ENCODE measurements around the gene CMIP.

Gene CMIP

DNA sequence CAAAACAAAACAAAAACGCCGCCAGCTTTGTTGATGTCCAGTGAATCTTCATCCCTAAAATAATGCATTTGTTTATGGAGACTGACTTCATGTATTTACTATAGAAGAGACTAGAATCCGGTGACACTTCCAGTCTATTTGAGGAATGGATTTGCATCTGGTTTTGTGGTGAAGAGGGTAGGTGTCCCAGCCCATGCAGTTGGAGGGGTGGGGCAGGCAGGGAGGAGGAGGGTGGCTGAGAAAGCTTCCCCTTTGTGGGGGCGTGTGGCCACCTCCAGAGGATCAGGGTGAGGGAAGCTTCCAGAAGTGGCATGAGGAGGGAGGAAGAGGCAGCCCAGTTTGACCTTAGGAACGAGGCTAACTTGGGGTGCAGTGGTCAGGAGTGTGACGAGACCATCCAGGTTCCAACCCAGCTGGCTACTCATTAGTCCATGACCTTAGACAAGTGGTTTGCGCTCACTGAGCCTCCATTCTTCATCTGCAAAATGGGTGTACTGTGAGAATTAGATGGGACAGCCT, 69.5 kb downstream of the CMIP start:
- TF ChIP-seq, protein P1, sequence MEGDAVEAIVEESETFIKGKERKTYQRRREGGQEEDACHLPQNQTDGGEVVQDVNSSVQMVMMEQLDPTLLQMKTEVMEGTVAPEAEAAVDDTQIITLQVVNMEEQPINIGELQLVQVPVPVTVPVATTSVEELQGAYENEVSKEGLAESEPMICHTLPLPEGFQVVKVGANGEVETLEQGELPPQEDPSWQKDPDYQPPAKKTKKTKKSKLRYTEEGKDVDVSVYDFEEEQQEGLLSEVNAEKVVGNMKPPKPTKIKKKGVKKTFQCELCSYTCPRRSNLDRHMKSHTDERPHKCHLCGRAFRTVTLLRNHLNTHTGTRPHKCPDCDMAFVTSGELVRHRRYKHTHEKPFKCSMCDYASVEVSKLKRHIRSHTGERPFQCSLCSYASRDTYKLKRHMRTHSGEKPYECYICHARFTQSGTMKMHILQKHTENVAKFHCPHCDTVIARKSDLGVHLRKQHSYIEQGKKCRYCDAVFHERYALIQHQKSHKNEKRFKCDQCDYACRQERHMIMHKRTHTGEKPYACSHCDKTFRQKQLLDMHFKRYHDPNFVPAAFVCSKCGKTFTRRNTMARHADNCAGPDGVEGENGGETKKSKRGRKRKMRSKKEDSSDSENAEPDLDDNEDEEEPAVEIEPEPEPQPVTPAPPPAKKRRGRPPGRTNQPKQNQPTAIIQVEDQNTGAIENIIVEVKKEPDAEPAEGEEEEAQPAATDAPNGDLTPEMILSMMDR (IDR thresholded peaks at IDR 0.05) = no peak
- peaks cover 45% of the 10 kb centered on the region in 2 experiments for H3K4me1 ChIP-seq (ENCODE audit: control insufficient read depth in 1 of 2, insufficient read depth in 1 of 2, low read depth in 1 of 2, low read length in 1 of 2)
- no peak overlapping the region for H3K4me3 ChIP-seq (ENCODE audit: low read depth in 1 of 2, low read length in 1 of 2)
- H3K9me3 ChIP-seq = no peaks in the 10 kb centered on the region
- peaks cover 23% of the 10 kb centered on the region for H3K36me3 ChIP-seq
- no peaks in the 10 kb centered on the region for H3K27me3 ChIP-seq
- H3K27ac ChIP-seq = peak overlapping the region; percentile 70

DNA sequence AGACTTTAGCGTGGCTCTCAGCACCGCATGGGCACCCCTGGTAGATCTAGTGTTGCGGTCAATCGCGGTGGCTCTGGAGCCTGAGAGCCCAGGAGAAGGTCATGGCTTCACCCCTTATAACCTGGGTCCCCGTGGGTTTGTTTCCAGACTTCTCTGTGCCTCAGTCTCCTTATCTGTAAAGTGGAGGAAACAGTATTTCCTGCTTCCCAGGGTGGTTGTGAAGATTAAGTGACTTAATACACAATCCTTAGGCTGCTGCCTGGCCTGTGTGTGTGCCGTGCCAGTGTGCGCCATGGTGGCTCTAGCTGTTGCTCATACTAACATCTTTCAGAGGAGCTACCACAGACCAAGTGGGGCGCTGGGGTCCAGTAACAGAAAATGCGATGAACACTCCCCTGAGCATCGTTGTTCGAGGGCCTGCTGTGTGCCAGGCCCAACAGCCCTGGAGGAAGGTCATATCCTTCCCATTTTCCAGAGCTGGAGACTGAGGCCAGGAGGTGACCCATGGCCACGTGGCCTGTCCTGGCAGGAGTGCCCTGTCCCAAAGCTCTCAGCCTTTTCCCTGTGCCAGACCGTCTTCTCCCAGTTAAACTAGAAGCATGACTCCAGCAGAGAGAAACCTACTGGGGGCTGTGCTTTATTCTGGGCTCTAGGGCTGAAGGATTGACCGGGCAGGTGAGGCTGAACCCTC, 70.1 kb downstream of the CMIP start:
- H3K4me1 ChIP-seq (ENCODE audit: control insufficient read depth in 1 of 2, insufficient read depth in 1 of 2, low read depth in 1 of 2, low read length in 1 of 2) = peaks cover 50 to 51% of the 10 kb centered on the region in 2 experiments
- H3K27me3 ChIP-seq = no peaks in the 10 kb centered on the region
- no peaks in the 10 kb centered on the region for H3K9me3 ChIP-seq
- H3K36me3 ChIP-seq = peaks cover 23% of the 10 kb centered on the region
- peak overlapping the region; percentile 70 for H3K27ac ChIP-seq
- TF ChIP-seq, protein P1 (IDR thresholded peaks at IDR 0.05) = no peak
- no peak overlapping the region for H3K4me3 ChIP-seq (ENCODE audit: low read depth in 1 of 2, low read length in 1 of 2)

DNA sequence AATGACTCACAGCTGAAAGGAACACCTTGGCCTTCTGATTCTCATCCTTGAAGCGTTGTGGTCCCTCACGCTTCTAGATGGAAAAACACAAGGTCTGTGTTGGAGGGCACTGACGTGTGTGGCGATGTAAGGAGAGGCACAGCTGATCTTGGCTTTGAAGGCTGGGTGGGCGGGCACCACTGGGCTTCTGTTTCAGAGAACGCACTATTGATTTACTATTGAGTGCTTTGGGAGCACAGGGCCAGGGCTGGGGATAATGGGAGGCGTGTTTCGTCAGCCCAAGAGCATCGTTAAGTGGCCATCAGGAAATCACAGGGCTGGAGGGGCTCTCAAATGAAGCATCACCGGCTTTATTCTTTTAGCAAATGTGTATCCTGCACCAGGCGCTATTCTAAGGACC, 70.7 kb downstream of the CMIP start:
- Histone ChIP-seq H3K4me1 (ENCODE audit: control insufficient read depth in 1 of 2, insufficient read depth in 1 of 2, low read depth in 1 of 2, low read length in 1 of 2) (peaks cover 55 to 57% of the 10 kb centered on the region in 2 experiments), H3K36me3 (peaks cover 23% of the 10 kb centered on the region), H3K27ac (no peak overlapping the region), H3K4me3 (ENCODE audit: low read depth in 1 of 2, low read length in 1 of 2) (no peak overlapping the region), H3K27me3 (no peaks in the 10 kb centered on the region), H3K9me3 (no peaks in the 10 kb centered on the region)
- TF ChIP-seq, protein P1 (IDR thresholded peaks at IDR 0.05) = no peak

DNA sequence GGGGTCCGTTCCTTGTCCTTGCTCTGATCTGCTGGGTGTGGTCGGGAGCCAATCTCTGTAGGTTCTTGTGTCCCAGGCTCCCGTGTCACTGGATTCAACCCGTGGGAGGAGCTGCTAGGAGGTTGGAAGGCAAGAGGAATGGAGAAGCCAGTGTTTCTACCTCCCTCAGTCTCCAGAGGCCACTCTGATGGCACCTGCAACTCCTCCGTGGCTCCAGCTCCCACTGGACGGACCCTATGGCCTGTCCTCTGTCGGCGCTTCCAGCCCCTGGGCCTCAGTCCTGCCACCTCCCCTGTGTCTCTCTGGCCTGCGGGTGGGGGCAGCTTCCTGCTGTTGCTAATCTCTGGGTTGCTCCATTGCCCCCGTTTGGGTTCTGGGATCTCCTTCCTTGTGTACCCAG, 71.1 kb downstream of the CMIP start:
- TF ChIP-seq, protein P1 (IDR thresholded peaks at IDR 0.05) = no peak
- Histone ChIP-seq H3K27ac (no peak overlapping the region), H3K27me3 (no peaks in the 10 kb centered on the region), H3K36me3 (peaks cover 23% of the 10 kb centered on the region), H3K9me3 (no peaks in the 10 kb centered on the region), H3K4me1 (ENCODE audit: control insufficient read depth in 1 of 2, insufficient read depth in 1 of 2, low read depth in 1 of 2, low read length in 1 of 2) (peaks cover 60 to 61% of the 10 kb centered on the region in 2 experiments), H3K4me3 (ENCODE audit: low read depth in 1 of 2, low read length in 1 of 2) (no peak overlapping the region)

DNA sequence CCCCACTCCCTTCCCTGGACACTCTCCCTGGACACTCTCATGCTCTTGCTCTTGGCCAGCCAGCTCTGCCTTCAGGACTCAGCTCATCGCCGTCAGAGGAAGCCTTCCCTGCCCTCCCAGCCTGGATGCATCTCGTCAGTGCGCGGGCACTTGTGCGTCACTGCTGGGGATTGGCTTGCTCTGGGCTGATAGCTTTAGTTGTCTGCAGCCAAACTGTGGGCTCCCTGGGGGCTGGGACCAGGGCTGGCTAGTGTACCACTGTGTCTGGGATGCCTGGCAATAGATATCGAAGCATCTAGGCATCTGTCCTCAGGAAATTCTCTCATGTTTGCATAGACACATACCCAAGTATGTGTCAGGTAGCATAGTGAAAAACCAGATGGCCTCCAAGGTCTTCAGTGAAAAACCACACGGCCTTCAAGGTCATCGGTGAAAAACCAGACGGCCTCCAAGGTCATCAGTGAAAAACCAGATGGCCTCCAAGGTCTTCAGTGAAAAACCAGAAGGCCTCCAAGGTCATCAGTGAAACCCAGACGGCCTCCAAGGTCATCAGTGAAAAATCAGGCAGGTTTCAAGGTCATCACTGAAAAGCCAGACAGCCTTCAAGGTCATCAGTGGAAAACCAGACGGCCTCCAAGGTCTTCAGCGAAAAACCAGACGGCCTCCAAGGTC, 72.0 kb downstream of the CMIP start:
- peaks cover 23% of the 10 kb centered on the region for H3K36me3 ChIP-seq
- TF ChIP-seq, protein P1 (IDR thresholded peaks at IDR 0.05) = no peak
- no peak overlapping the region for H3K4me3 ChIP-seq (ENCODE audit: low read depth in 1 of 2, low read length in 1 of 2)
- peaks cover 66 to 70% of the 10 kb centered on the region in 2 experiments for H3K4me1 ChIP-seq (ENCODE audit: control insufficient read depth in 1 of 2, insufficient read depth in 1 of 2, low read depth in 1 of 2, low read length in 1 of 2)
- no peaks in the 10 kb centered on the region for H3K9me3 ChIP-seq
- H3K27ac ChIP-seq = no peak overlapping the region
- H3K27me3 ChIP-seq = no peaks in the 10 kb centered on the region
